HepG2 (cell line): ENCODE data around the gene BSG. TPM values are rescaled to one million over a fixed set of nuclear protein-coding genes. Genes with fewer than 3 reads are reported as not detected.

ENCODE experiments used
- ATAC-seq: fragments of 200-7000 bp; cut with Tn5 transposase; 3 replicates; pipeline ENCODE4 v1.9.1; 2020; ENCODE audit warnings: mild to moderate bottlenecking, moderate library complexity
- BruUV-seq: library from RNA; stranded (reverse); fragments of 400-500 nt; replicated peaks from 2 replicates; lab custom pipeline; 2021; lab: Mats Ljungman, UMichigan
- CTCF ChIA-PET: fragments of 300-600 bp; formaldehyde crosslinking; extraction: SDS; loops from one replicate; lab custom pipeline; 2021; ENCODE audit warnings: low total read pairs, inconsistent platforms, low intra/inter-chr PET ratio; lab: Yijun Ruan, JAX
- POLR2A ChIA-PET: fragments of 350-600 bp; sonication (Branson Sonifier 250); formaldehyde crosslinking; loops from one replicate; lab custom pipeline; 2020; ENCODE audit warnings: antibody characterized with exemption, inconsistent platforms; lab: Yijun Ruan, JAX
- DNase-seq: peaks from one replicate; pipeline ENCODE4 v3.0.0-alpha.2; 2015; ENCODE audit warnings: low spot score
- FAIRE-seq: peaks from 3 replicates; lab custom pipeline; 2011; peaks lifted over from hg19 to GRCh38; lab: Jason Lieb, UNC
- H2AFZ ChIP-seq: one replicate; pipeline ENCODE4 v1.6.1; 2011; ENCODE audit warnings: low read length, inconsistent platforms
- H3K27ac ChIP-seq: fragments of 300-600 bp; 3 replicates; pipeline ENCODE4 v1.8.0; 2011; ENCODE audit warnings: mixed run types, mild to moderate bottlenecking, mixed read lengths, low read length, inconsistent platforms; ENCODE audit not compliant: insufficient read depth; ENCODE audit errors: extremely low read length
- H3K27me3 ChIP-seq, 2 experiments: fragments of 200-600 bp in 1 of 2; 2 replicates in 1 of 2; 3 replicates in 1 of 2; pipeline versions ENCODE4 v1.6.0 to v1.8.0; 2011; ENCODE audit warnings: low read length in 2 of 2, mild to moderate bottlenecking in 2 of 2, moderate library complexity in 2 of 2, inconsistent platforms in 1 of 2; ENCODE audit not compliant: insufficient read depth in 2 of 2, control insufficient read depth in 1 of 2
- H3K36me3 ChIP-seq, 2 experiments: fragments of 200-600 bp in 1 of 2; replicated peaks in 1 of 2; 2 replicates in 1 of 2; 3 replicates in 1 of 2; pipeline versions ENCODE4 v1.5.1 to v1.8.0; 2011; ENCODE audit warnings: low read length in 2 of 2, inconsistent platforms in 1 of 2; ENCODE audit not compliant: insufficient read depth in 2 of 2, control insufficient read depth in 1 of 2
- H3K4me1 ChIP-seq: 2 replicates; pipeline ENCODE4 v1.5.1; 2012; ENCODE audit warnings: low read length, inconsistent platforms; ENCODE audit not compliant: insufficient read depth
- H3K4me2 ChIP-seq: 2 replicates; pipeline ENCODE4 v1.6.0; 2011; ENCODE audit warnings: low read depth, low read length, inconsistent platforms
- H3K4me3 ChIP-seq, 3 experiments: fragments of 200-600 bp in 1 of 3; sonication (generic), shearing (Covaris generic) in 1 of 3; replicated peaks in 1 of 3; 2 replicates each; pipeline ENCODE4 v1.5.1; 2011 to 2016; ENCODE audit warnings: low read length in 3 of 3, inconsistent platforms in 2 of 3, low read depth in 2 of 3, mild to moderate bottlenecking in 2 of 3, control low read depth in 1 of 3, mixed read lengths in 1 of 3; ENCODE audit not compliant: insufficient read depth in 1 of 3
- H3K79me2 ChIP-seq: one replicate; pipeline ENCODE4 v1.6.1; 2011; ENCODE audit warnings: low read length, inconsistent platforms; ENCODE audit not compliant: insufficient read depth
- H3K9ac ChIP-seq: 2 replicates; pipeline ENCODE4 v1.6.0; 2011; ENCODE audit warnings: mild to moderate bottlenecking, low read depth, low read length, inconsistent platforms; ENCODE audit not compliant: insufficient read depth
- H3K9me3 ChIP-seq: 2 replicates; pipeline ENCODE4 v1.5.1; 2012; ENCODE audit warnings: mild to moderate bottlenecking, low read length
- H4K20me1 ChIP-seq: 2 replicates; pipeline ENCODE4 v1.6.0; 2011; ENCODE audit warnings: inconsistent platforms, mild to moderate bottlenecking, low read length, moderate library complexity; ENCODE audit not compliant: insufficient read depth
- CC2D1A ChIP-seq: sonication (generic); formaldehyde crosslinking; IDR thresholded peaks from 2 replicates; pipeline ENCODE4 v1.8.1; 2023; ENCODE audit warnings: mild to moderate bottlenecking, missing genetic modification reagents
- FOXO1 ChIP-seq: sonication (generic); formaldehyde crosslinking; IDR thresholded peaks from 2 replicates; pipeline ENCODE4 v1.4.0; 2020; ENCODE audit warnings: missing genetic modification reagents
- HOXD1 ChIP-seq: sonication (generic); formaldehyde crosslinking; IDR thresholded peaks from 2 replicates; pipeline ENCODE4 v1.5.0; 2020; ENCODE audit warnings: missing genetic modification reagents
- JUNB ChIP-seq: sonication (generic); formaldehyde crosslinking; IDR thresholded peaks from 2 replicates; pipeline ENCODE4 v1.8.0; 2022; ENCODE audit warnings: missing genetic modification reagents, mild to moderate bottlenecking, borderline replicate concordance
- MAZ ChIP-seq, 2 experiments: sonication (generic) in 1 of 2; formaldehyde crosslinking in 1 of 2; IDR thresholded peaks; 2 replicates each; pipeline versions ENCODE4 v1.5.0 to v1.6.1; 2012 to 2020; ENCODE audit warnings: low read depth in 2 of 2, mild to moderate bottlenecking in 2 of 2, borderline replicate concordance in 1 of 2, improper control_type of control experiment in 1 of 2, low read length in 1 of 2, missing genetic modification reagents in 1 of 2, moderate library complexity in 1 of 2
- PTBP1 ChIP-seq: fragments of 200-400 bp; formaldehyde crosslinking; IDR thresholded peaks from 2 replicates; pipeline ENCODE4 v1.6.1; 2018; ENCODE audit warnings: low read length, low read depth; ENCODE audit not compliant: poor library complexity, severe bottlenecking
- RARG ChIP-seq: sonication (generic); formaldehyde crosslinking; IDR thresholded peaks from 2 replicates; pipeline ENCODE4 v1.4.0; 2020; ENCODE audit warnings: low read depth, mild to moderate bottlenecking, missing genetic modification reagents
- REXO4 ChIP-seq: sonication (generic); formaldehyde crosslinking; IDR thresholded peaks from 2 replicates; pipeline ENCODE4 v1.8.0; 2022; ENCODE audit warnings: missing genetic modification reagents, mild to moderate bottlenecking, borderline replicate concordance
- SNAPC4 ChIP-seq: sonication (generic); formaldehyde crosslinking; IDR thresholded peaks from 2 replicates; pipeline ENCODE4 v1.4.0; 2020; ENCODE audit warnings: mild to moderate bottlenecking, missing genetic modification reagents
- U2AF2 ChIP-seq: fragments of 200-400 bp; formaldehyde crosslinking; IDR thresholded peaks from 2 replicates; pipeline ENCODE4 v1.6.1; 2017; ENCODE audit warnings: low read depth, mild to moderate bottlenecking, low read length
- ZBTB33 ChIP-seq: sonication (generic); formaldehyde crosslinking; IDR thresholded peaks from 2 replicates; pipeline ENCODE4 v1.4.0; 2020; ENCODE audit warnings: missing genetic modification reagents
- ZNF326 ChIP-seq: sonication (generic); formaldehyde crosslinking; IDR thresholded peaks from 2 replicates; pipeline ENCODE4 v1.4.0; 2020; ENCODE audit warnings: missing genetic modification reagents, borderline replicate concordance
- ZNF343 ChIP-seq: sonication (generic); formaldehyde crosslinking; IDR thresholded peaks from 2 replicates; pipeline ENCODE4 v1.4.0; 2020; ENCODE audit warnings: mild to moderate bottlenecking, missing genetic modification reagents
- ZNF616 ChIP-seq: sonication (generic); formaldehyde crosslinking; IDR thresholded peaks from 2 replicates; pipeline ENCODE4 v1.5.0; 2020; ENCODE audit warnings: low read depth, mild to moderate bottlenecking, missing genetic modification reagents
- ZNF709 ChIP-seq: sonication (generic); formaldehyde crosslinking; IDR thresholded peaks from 2 replicates; pipeline ENCODE4 v1.5.0; 2020; ENCODE audit warnings: mild to moderate bottlenecking, missing genetic modification reagents
- ZNF773 ChIP-seq: sonication (generic); formaldehyde crosslinking; IDR thresholded peaks from 2 replicates; pipeline ENCODE4 v1.4.0; 2020; ENCODE audit warnings: missing genetic modification reagents, borderline replicate concordance
- ZNF850 ChIP-seq: sonication (generic); formaldehyde crosslinking; conservative IDR thresholded peaks from 2 replicates; pipeline ENCODE4 v1.9.0; 2021; ENCODE audit warnings: mild to moderate bottlenecking, missing genetic modification reagents
- WGBS: methylation state at CpG from one replicate; pipeline ENCODE4 v1.1.6; 2017; ENCODE audit warnings: low lambda C conversion rate; 5-methylcytosine and 5-hydroxymethylcytosine counted together
- in situ Hi-C: cut with HindIII; loops from 2 replicates; pipeline ENCODE4 v1.10.0; 2017; ENCODE audit warnings: low pct_unique_long_range_greater_than_20kb; ENCODE audit not compliant: extremely low pct_ligation_motif_present
- intact Hi-C: fragments of 100-400 bp; cut with micrococcal nuclease; formaldehyde crosslinking; loops from one replicate; pipeline ENCODE4 v1.10.0; 2022; ENCODE audit not compliant: unreplicated experiment
- polyA plus RNA-seq, 8 experiments: library from polyadenylated mRNA; depleted of rRNA in 3 of 8; stranded (reverse) in 7 of 8; unstranded in 1 of 8; fragments of >200 nt; fragmentation: Illumina TruSeq in 4 of 8; extraction: Trizol in 4 of 8; gene quantifications; 2 replicates each; pipeline versions ENCODE4 v1.2.1 to v1.2.3, GENCODE V29; 2011 to 2016; ENCODE audit warnings: low read depth in 4 of 8, missing spikeins in 1 of 8, mixed read lengths in 1 of 8; ENCODE audit not compliant: insufficient read depth in 1 of 8
- total RNA-seq, 5 experiments: library from RNA; depleted of rRNA; stranded (reverse); fragments of >200 nt; fragmentation: Illumina TruSeq; extraction: Trizol; gene quantifications; 2 replicates each; pipeline ENCODE4 v1.2.3, GENCODE V29; 2016; ENCODE audit warnings: low read depth in 1 of 5

BSG gene
- total and polyA plus RNA-seq, 2 of the 13 experiments (the other 11 are each of a cell fraction or from before 2014, with no cell fraction given) = 309 to 754 TPM

GRCh38 chr19:576768-577438 lies 4.5 kb downstream of the BSG start:
- Histone ChIP-seq H3K79me2 (peaks cover 71% of the 10 kb centered on the region), H3K4me1 (peaks cover 16% of the 10 kb centered on the region), H3K27ac (no peak overlapping the region), H3K4me2 (peak overlapping the region; percentile 55; the same call in 1 of the 2 replicates), H3K9me3 (no peaks in the 10 kb centered on the region), H3K4me3 (peak overlapping the region in 1 of 3 experiments; percentile 48; a peak in 2 of 6 replicates), H4K20me1 (peaks cover 82% of the 10 kb centered on the region), H3K36me3 (peaks cover 31 to 32% of the 10 kb centered on the region in 2 experiments; a peak in 4 of 5 replicates), H2AFZ (no peak overlapping the region), H3K27me3 (no peaks in the 10 kb centered on the region; a peak in 1 of 5 replicates), H3K9ac (peak overlapping the region; percentile 29; the same call in 1 of the 2 replicates)
- POLR2A ChIA-PET = interaction anchor here (0.7 to 3.1 kb wide), 2 partner anchors 44 to 46 kb away, joined by 3 to 13 read pairs; no protein-coding TSS in a partner anchor
- 91% methylated on average over 26 of the region's 28 CpGs for WGBS
- no peak for FAIRE-seq
- DNase-seq = no peak
- in situ Hi-C loops (no loop called here), intact Hi-C loops (no loop called here)
- CTCF ChIA-PET = no interaction called here
- ATAC-seq = no peak
- no TSS peak for BruUV-seq
- no peak for TF ChIP-seq FOXO1 (CRISPR knock-in tag)
- no peak for TF ChIP-seq HOXD1 (CRISPR knock-in tag)
- TF ChIP-seq U2AF2 = no peak
- no peak for TF ChIP-seq ZNF616 (CRISPR knock-in tag)
- TF ChIP-seq RARG (CRISPR knock-in tag) = no peak
- TF ChIP-seq SNAPC4 = no peak
- TF ChIP-seq PTBP1 = no peak
- TF ChIP-seq CC2D1A (CRISPR knock-in tag) = no peak
- no peak for TF ChIP-seq ZNF773
- no peak for TF ChIP-seq JUNB (CRISPR knock-in tag)
- no peak for TF ChIP-seq ZNF709
- TF ChIP-seq ZNF850 (CRISPR knock-in tag) = no peak
- no peak for TF ChIP-seq ZNF343 (CRISPR knock-in tag)
- TF ChIP-seq REXO4 = no peak
- peak; percentile 80 for TF ChIP-seq ZBTB33
- TF ChIP-seq MAZ (IDR thresholded peaks at IDR 0.05; ENCODE audit: borderline replicate concordance, low read depth, low read length) = no peak
- TF ChIP-seq MAZ (CRISPR knock-in tag; IDR thresholded peaks at IDR 0.05; ENCODE audit: low read depth) = no peak
- TF ChIP-seq ZNF326 (CRISPR knock-in tag) = 0 out of 2 replicates have a peak, but pooled peaks have one; percentile 23
